K562 (cell line): ENCODE measurements around the gene ETDC. TPM values are rescaled to one million over a fixed set of nuclear protein-coding genes. Genes with fewer than 3 reads are reported as not detected.

Experiments used
- ATAC-seq: fragments of 200-7000 bp; cut with Tn5 transposase; 3 replicates; pipeline ENCODE4 v1.9.1; 2020; ENCODE audit warnings: moderate library complexity
- BruUV-seq: library from RNA; stranded (reverse); fragments of 400-500 nt; replicated peaks from 2 replicates; lab custom pipeline; 2021; lab: Mats Ljungman, UMichigan
- CTCF ChIA-PET: fragments of 300-600 bp; formaldehyde crosslinking; extraction: SDS; loops from one replicate; lab custom pipeline; 2021; ENCODE audit warnings: low intra/inter-chr PET ratio; lab: Yijun Ruan, JAX
- POLR2A ChIA-PET: fragments of 300-600, 350-650 bp; sonication (Branson Sonifier 250); formaldehyde crosslinking; extraction: SDS; loops from one replicate; lab custom pipeline; 2021; ENCODE audit warnings: antibody characterized with exemption, inconsistent platforms; lab: Yijun Ruan, JAX
- DNase-seq, 4 experiments: peaks; one replicate each; pipeline versions ENCODE4 v3.0.0 to v3.0.0-alpha.2; 2011 to 2018; ENCODE audit warnings: low spot score in 3 of 4, mixed read lengths in 3 of 4; ENCODE audit errors: extremely low read depth in 1 of 4
- FAIRE-seq: peaks from 2 replicates; lab custom pipeline; 2011; peaks lifted over from hg19 to GRCh38; lab: Jason Lieb, UNC
- H2AFZ ChIP-seq: 2 replicates; pipeline ENCODE4 v1.6.0; 2011; ENCODE audit warnings: low read depth, low read length, control low read depth, inconsistent platforms
- H3K27ac ChIP-seq: fragments of 200-600 bp; 3 replicates; pipeline ENCODE4 v1.8.0; 2011; ENCODE audit warnings: low read depth, mild to moderate bottlenecking, control low read depth, inconsistent platforms, low read length, moderate library complexity, mixed read lengths; ENCODE audit errors: extremely low read depth
- H3K27me3 ChIP-seq, 2 experiments: fragments of 300-600 bp in 1 of 2; 2 replicates in 1 of 2; 3 replicates in 1 of 2; pipeline versions ENCODE4 v1.6.0 to v1.8.0; 2011; ENCODE audit warnings: inconsistent platforms in 2 of 2, low read length in 2 of 2, mild to moderate bottlenecking in 1 of 2, mixed read lengths in 1 of 2, moderate library complexity in 1 of 2; ENCODE audit not compliant: control insufficient read depth in 2 of 2, insufficient read depth in 2 of 2
- H3K36me3 ChIP-seq: fragments of 300-600 bp; 3 replicates; pipeline ENCODE4 v1.8.0; 2011; ENCODE audit warnings: mild to moderate bottlenecking, low read length, inconsistent platforms; ENCODE audit not compliant: control insufficient read depth, insufficient read depth
- H3K4me1 ChIP-seq, 2 experiments: fragments of 200-600 bp in 1 of 2; replicated peaks in 1 of 2; 2 replicates in 1 of 2; 3 replicates in 1 of 2; pipeline versions ENCODE4 v1.5.1 to v1.8.0; 2011; ENCODE audit warnings: inconsistent platforms in 2 of 2, low read length in 2 of 2, mild to moderate bottlenecking in 1 of 2, mixed read lengths in 1 of 2, moderate library complexity in 1 of 2; ENCODE audit not compliant: control insufficient read depth in 2 of 2, insufficient read depth in 2 of 2
- H3K4me2 ChIP-seq: 2 replicates; pipeline ENCODE4 v1.6.1; 2011; ENCODE audit warnings: low read length, control low read depth, inconsistent platforms, mixed read lengths; ENCODE audit not compliant: insufficient read depth
- H3K4me3 ChIP-seq: fragments of 200-600 bp; sonication (generic), shearing (Covaris generic); 2 replicates; pipeline ENCODE4 v1.5.1; 2016; ENCODE audit warnings: control low read depth, inconsistent platforms
- H3K79me2 ChIP-seq: fragments of 200-600 bp; 3 replicates; pipeline ENCODE4 v1.8.0; 2011; ENCODE audit warnings: low read length, inconsistent platforms; ENCODE audit not compliant: control insufficient read depth, insufficient read depth
- H3K9ac ChIP-seq, 2 experiments: 2 replicates each; pipeline versions ENCODE4 v1.6.0 to v1.6.1; 2011; ENCODE audit warnings: low read depth in 2 of 2, low read length in 2 of 2, control low read depth in 1 of 2, inconsistent platforms in 1 of 2, mild to moderate bottlenecking in 1 of 2, mixed read lengths in 1 of 2; ENCODE audit not compliant: insufficient read depth in 1 of 2
- H3K9me1 ChIP-seq: one replicate; pipeline ENCODE4 v1.6.0; 2011; ENCODE audit warnings: inconsistent platforms, mild to moderate bottlenecking, low read length, moderate library complexity; ENCODE audit not compliant: control insufficient read depth, insufficient read depth
- H3K9me3 ChIP-seq: replicated peaks from 2 replicates; pipeline ENCODE4 v1.5.1; 2011; ENCODE audit warnings: low read depth, low read length, inconsistent platforms; ENCODE audit not compliant: control insufficient read depth, insufficient read depth
- H4K20me1 ChIP-seq: replicated peaks from 2 replicates; pipeline ENCODE4 v1.6.1; 2011; ENCODE audit warnings: low read length, inconsistent platforms, mixed read lengths; ENCODE audit not compliant: control insufficient read depth, insufficient read depth
- CCNT2 ChIP-seq: IDR thresholded peaks from 2 replicates; pipeline ENCODE4 v1.6.1; 2011; ENCODE audit warnings: borderline replicate concordance, low read depth, mild to moderate bottlenecking, moderate library complexity, mixed read lengths, low read length; ENCODE audit not compliant: insufficient read length; ENCODE audit errors: extremely low read depth
- EGR1 ChIP-seq: fragments of 450-650 bp; conservative IDR thresholded peaks from 2 replicates; pipeline ENCODE4 v1.6.1; 2017; ENCODE audit warnings: mild to moderate bottlenecking
- GABPA ChIP-seq: fragments of 200-800 bp; sonication (Bioruptor generic); conservative IDR thresholded peaks from 2 replicates; pipeline ENCODE4 v1.6.1; 2016; ENCODE audit warnings: low read depth, missing genetic modification characterization, missing compliant biosample characterization
- GATA2 ChIP-seq: sonication (generic); formaldehyde crosslinking; IDR thresholded peaks from 2 replicates; pipeline ENCODE4 v1.4.0; 2020; ENCODE audit warnings: mild to moderate bottlenecking, missing genetic modification reagents
- KLF13 ChIP-seq: fragments of 450-650 bp; IDR thresholded peaks from 2 replicates; pipeline ENCODE4 v1.6.1; 2016; ENCODE audit warnings: missing genetic modification characterization, low read depth, mild to moderate bottlenecking, missing compliant biosample characterization, moderate library complexity, borderline replicate concordance
- PHB2 ChIP-seq: fragments of 450-650 bp; IDR thresholded peaks from 2 replicates; pipeline ENCODE4 v1.6.1; 2017; ENCODE audit warnings: low read depth
- PHF21A ChIP-seq: fragments of 450-650 bp; IDR thresholded peaks from 2 replicates; pipeline ENCODE4 v1.6.1; 2017; ENCODE audit warnings: low read depth, borderline replicate concordance
- RBM25 ChIP-seq: fragments of 200-400 bp; formaldehyde crosslinking; IDR thresholded peaks from 2 replicates; pipeline ENCODE4 v1.6.1; 2018; ENCODE audit warnings: low read length, low read depth, moderate library complexity; ENCODE audit not compliant: severe bottlenecking
- RCOR1 ChIP-seq, 2 experiments: IDR thresholded peaks; 2 replicates each; pipeline ENCODE4 v1.6.1; 2012; ENCODE audit warnings: low read depth in 2 of 2, low read length in 2 of 2, borderline replicate concordance in 1 of 2, improper control_type of control experiment in 1 of 2
- RREB1 ChIP-seq: fragments of 250-450 bp; sonication (Bioruptor Pico); IDR thresholded peaks from 2 replicates; pipeline ENCODE4 v1.4.0; 2020
- TCFL5 ChIP-seq: fragments of 250-450 bp; sonication (Bioruptor Pico); conservative IDR thresholded peaks from 2 replicates; pipeline ENCODE4 v1.6.1; 2021; ENCODE audit warnings: mild to moderate bottlenecking, moderate library complexity, matching md5 sums
- ZBTB8A ChIP-seq: fragments of 450-650 bp; IDR thresholded peaks from 2 replicates; pipeline ENCODE4 v1.6.1; 2018; ENCODE audit warnings: mild to moderate bottlenecking, moderate library complexity; ENCODE audit not compliant: partially characterized antibody
- ZNF282 ChIP-seq: sonication (generic); formaldehyde crosslinking; IDR thresholded peaks from 2 replicates; pipeline ENCODE4 v1.8.1; 2023; ENCODE audit warnings: missing genetic modification reagents
- ZNF586 ChIP-seq: fragments of 450-650 bp; formaldehyde crosslinking; conservative IDR thresholded peaks from 2 replicates; pipeline ENCODE4 v1.4.0; 2020; ENCODE audit warnings: mild to moderate bottlenecking, moderate library complexity
- WGBS: fragments of 100-300 bp; shearing (Covaris generic); methylation state at CpG from one replicate; pipeline ENCODE4 v1.1.6; 2016; ENCODE audit warnings: low coverage, mixed read lengths; ENCODE audit not compliant: insufficient coverage; ENCODE audit errors: missing lambda C conversion rate; 5-methylcytosine and 5-hydroxymethylcytosine counted together
- in situ Hi-C: fragments of 300-500 bp; cut with MboI; formaldehyde crosslinking; loops from 4 replicates; pipeline ENCODE4 v1.15.0; 2018; ENCODE audit warnings: inconsistent platforms, mixed read lengths
- intact Hi-C: fragments of 100-400 bp; cut with micrococcal nuclease; formaldehyde crosslinking; loops from 2 replicates; pipeline ENCODE4 v1.14.2; 2022
- polyA plus RNA-seq, 8 experiments: library from polyadenylated mRNA; depleted of rRNA in 4 of 8; stranded (reverse) in 5 of 8; unstranded in 3 of 8; fragments of >200 nt; fragmentation: Nextera tagmentation in 2 of 8; fragmentation: Illumina TruSeq in 1 of 8; extraction: Ambion mirVana in 2 of 8; extraction: Trizol in 1 of 8; gene quantifications; 2 replicates each; pipeline versions ENCODE4 v1.2.1 to v1.2.3, GENCODE V29; 2011 to 2014; ENCODE audit warnings: inconsistent platforms in 1 of 8, missing spikeins in 1 of 8
- total RNA-seq, 7 experiments: library from RNA; depleted of rRNA in 6 of 7; stranded (reverse); fragments of >200 nt in 6 of 7; fragmentation: Illumina TruSeq in 2 of 7; extraction: Trizol in 2 of 7; gene quantifications; 2 replicates each; pipeline versions ENCODE4 v1.2.1 to v1.2.3, GENCODE V29; 2011 to 2021; ENCODE audit warnings: low replicate concordance in 1 of 7
- TF ChIP-seq, protein P1 (sequence below): fragments of 450-650 bp; formaldehyde crosslinking; IDR thresholded peaks from 2 replicates; pipeline ENCODE4 v1.4.0; 2020; ENCODE audit warnings: mild to moderate bottlenecking, moderate library complexity

The ETDC gene
- total and polyA plus RNA-seq, 9 of the 15 experiments (the other 6 are each of a cell fraction or from before 2014, with no cell fraction given), result not detected

DNA sequence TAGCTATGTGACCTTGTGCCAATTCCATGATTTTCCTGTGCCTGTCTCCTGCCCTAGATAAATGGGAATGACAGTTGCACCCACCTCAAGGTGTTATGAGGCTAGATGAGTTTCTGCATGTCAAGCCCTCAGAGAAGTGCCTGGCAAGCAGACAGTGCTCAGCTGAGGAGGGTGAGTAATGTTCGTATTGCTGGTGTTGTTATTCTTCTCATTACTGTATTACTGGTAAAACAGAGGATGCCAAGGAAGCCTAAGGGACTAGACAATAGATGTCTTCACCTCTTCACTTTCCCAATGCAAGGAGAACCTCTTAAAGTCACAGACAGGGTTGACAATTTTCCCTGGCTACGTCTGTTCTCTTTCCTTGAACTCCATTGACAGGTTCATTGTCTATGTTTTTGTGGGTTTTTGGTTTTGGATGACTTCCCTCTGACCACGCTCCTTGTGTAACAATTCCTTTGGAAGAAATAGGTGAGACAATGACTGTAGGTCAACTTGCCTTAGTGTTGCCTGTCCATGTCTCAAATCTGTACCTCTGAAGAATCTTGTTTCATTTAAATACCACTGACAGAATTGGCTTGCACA is 19.2 kb downstream of the ETDC start (continued):
- TF ChIP-seq KLF13 (no peak), CCNT2 (no peak), ZNF282 (CRISPR knock-in tag) (no peak), RCOR1 (IDR thresholded peaks at IDR 0.05; ENCODE audit: borderline replicate concordance in 1 of 2, low read depth in 2 of 2, low read length in 2 of 2) (no peak)

DNA sequence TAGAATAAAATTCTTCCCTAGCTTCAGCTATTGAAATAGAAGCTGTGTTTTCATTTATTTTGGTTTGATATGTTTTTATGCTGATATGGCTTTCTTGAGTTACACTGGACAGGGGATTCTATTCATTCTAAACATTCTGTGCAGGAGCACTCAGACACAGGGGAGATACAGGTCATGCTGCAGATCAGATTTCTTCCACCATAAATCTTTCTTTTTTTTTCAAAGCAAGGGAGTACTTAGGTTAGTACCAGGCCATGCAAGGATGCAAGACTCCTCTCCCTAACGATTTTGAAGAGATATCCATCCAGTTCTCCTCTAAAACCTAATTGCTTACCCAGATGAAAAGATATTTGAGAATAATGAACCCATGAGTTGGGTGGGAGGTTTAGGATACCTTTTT is 21.4 kb downstream of the ETDC start:
- in situ Hi-C loops (no loop called here), intact Hi-C loops (no loop called here)
- no peak overlapping the region for H3K4me3 ChIP-seq
- no peaks in the 10 kb centered on the region for H3K4me1 ChIP-seq
- no peak overlapping the region for H3K4me2 ChIP-seq
- no peak overlapping the region for H2AFZ ChIP-seq
- no peak for FAIRE-seq
- ChIA-PET POLR2A (no interaction called here), CTCF (no interaction called here)
- H3K9me3 ChIP-seq, result no peaks in the 10 kb centered on the region; the same call in 1 of the 2 replicates
- H4K20me1 ChIP-seq, result no peaks in the 10 kb centered on the region
- no peak overlapping the region for H3K27ac ChIP-seq
- BruUV-seq, result no TSS peak
- H3K9me1 ChIP-seq, result no peaks in the 10 kb centered on the region
- ATAC-seq, result no peak
- H3K79me2 ChIP-seq, result no peaks in the 10 kb centered on the region
- no peak for DNase-seq
- WGBS, result 30% methylated on average over 1 of the region's 1 CpG
- H3K9ac ChIP-seq, result no peak overlapping the region
- H3K36me3 ChIP-seq, result no peaks in the 10 kb centered on the region; the same call in 2 of the 3 replicates
- H3K27me3 ChIP-seq, result no peaks in the 10 kb centered on the region
- TF ChIP-seq EGR1 (no peak), ZNF586 (CRISPR knock-in tag) (no peak), TCFL5 (CRISPR knock-in tag) (no peak), RREB1 (no peak), GABPA (tag) (no peak), RBM25 (no peak), PHF21A (no peak), GATA2 (CRISPR knock-in tag) (no peak), PHB2 (no peak), ZBTB8A (no peak)
- TF ChIP-seq, protein P1, sequence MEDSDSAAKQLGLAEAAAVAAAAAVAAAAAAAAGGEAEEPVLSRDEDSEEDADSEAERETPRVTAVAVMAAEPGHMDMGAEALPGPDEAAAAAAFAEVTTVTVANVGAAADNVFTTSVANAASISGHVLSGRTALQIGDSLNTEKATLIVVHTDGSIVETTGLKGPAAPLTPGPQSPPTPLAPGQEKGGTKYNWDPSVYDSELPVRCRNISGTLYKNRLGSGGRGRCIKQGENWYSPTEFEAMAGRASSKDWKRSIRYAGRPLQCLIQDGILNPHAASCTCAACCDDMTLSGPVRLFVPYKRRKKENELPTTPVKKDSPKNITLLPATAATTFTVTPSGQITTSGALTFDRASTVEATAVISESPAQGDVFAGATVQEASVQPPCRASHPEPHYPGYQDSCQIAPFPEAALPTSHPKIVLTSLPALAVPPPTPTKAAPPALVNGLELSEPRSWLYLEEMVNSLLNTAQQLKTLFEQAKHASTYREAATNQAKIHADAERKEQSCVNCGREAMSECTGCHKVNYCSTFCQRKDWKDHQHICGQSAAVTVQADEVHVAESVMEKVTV (CRISPR knock-in tag), result no peak
